ENCODE data around the gene R3HDM2.

DNA sequence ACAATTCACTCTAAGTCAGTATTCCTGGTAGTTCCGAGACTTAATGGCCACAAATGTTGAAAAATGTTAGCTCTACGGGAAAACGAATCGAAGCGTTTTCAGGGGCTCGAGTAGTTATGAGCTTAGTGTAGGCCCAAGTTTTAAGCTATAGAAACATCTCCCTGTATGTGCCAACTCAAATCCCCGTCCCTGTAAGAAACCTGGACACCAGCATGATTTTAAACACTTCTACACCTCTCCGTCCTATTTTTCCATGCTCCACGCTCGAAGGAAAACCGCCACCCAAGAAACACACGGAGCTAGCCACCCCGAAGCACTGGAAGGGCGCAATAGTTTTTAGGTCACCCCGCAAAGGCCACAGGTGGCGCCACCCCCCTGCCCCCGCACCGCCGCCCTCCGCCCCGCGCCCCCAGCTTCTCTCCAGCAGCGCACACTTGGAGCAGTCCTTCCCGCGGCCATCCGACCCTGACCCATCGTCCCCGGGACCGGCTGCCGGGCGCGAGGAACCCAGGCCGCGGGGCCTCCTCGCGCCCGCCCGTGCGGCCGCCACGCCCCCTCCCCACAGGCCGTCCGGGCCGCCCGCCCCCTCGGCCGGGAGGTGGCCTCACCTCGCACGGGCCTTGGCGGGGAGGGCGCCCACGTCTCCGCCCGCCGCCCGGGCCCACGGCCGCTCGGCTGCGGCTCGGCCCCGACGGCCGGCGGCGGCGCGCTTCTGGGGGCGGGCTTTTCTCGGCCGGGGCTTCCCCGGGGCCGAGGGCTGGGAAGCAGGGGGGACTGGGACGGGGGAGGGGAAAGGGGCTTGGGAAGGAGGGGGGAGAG lies 522 bp downstream of the R3HDM2 start:
- TF ChIP-seq, protein P1, sequence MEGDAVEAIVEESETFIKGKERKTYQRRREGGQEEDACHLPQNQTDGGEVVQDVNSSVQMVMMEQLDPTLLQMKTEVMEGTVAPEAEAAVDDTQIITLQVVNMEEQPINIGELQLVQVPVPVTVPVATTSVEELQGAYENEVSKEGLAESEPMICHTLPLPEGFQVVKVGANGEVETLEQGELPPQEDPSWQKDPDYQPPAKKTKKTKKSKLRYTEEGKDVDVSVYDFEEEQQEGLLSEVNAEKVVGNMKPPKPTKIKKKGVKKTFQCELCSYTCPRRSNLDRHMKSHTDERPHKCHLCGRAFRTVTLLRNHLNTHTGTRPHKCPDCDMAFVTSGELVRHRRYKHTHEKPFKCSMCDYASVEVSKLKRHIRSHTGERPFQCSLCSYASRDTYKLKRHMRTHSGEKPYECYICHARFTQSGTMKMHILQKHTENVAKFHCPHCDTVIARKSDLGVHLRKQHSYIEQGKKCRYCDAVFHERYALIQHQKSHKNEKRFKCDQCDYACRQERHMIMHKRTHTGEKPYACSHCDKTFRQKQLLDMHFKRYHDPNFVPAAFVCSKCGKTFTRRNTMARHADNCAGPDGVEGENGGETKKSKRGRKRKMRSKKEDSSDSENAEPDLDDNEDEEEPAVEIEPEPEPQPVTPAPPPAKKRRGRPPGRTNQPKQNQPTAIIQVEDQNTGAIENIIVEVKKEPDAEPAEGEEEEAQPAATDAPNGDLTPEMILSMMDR (conservative IDR thresholded peaks at IDR 0.05; ENCODE audit: low read length): no peak
- TF ChIP-seq EZH2phosphoT487 (IDR thresholded peaks at IDR 0.05; ENCODE audit: borderline replicate concordance): no peak
